Lung (tissue), 12 donors: Measurements from ENCODE around the gene AKR7A2. TPM values are rescaled to one million over a fixed set of nuclear protein-coding genes. Genes with fewer than 3 reads are reported as not detected.

ENCODE experiments used
- ATAC-seq: fragments of 200-7000 bp; cut with Tn5 transposase; one replicate; pipeline ENCODE4 v1.9.1; 2020; ENCODE audit warnings: moderate number of reproducible peaks; ENCODE audit not compliant: insufficient read depth, low FRiP score
- DNase-seq, 3 donors: peaks; one replicate each; pipeline ENCODE4 v3.0.0-alpha.2; 2013 to 2017
- H3K27ac ChIP-seq, 2 donors: one replicate each; pipeline ENCODE4 v1.5.1; 2013; ENCODE audit warnings: mild to moderate bottlenecking in 2 of 2, moderate library complexity in 2 of 2, control low read depth in 1 of 2, inconsistent platforms in 1 of 2, low read depth in 1 of 2, low read length in 1 of 2
- H3K27me3 ChIP-seq, 3 donors: one replicate each; pipeline ENCODE4 v1.5.1; 2013; ENCODE audit warnings: low read length in 2 of 3; ENCODE audit not compliant: control insufficient read depth in 3 of 3, insufficient read depth in 3 of 3
- H3K36me3 ChIP-seq, 4 donors: one replicate each; pipeline ENCODE4 v1.5.1; 2013; ENCODE audit warnings: low read length in 4 of 4, mild to moderate bottlenecking in 1 of 4, moderate library complexity in 1 of 4; ENCODE audit not compliant: control insufficient read depth in 4 of 4, insufficient read depth in 4 of 4
- H3K4me1 ChIP-seq, 5 donors: one replicate each; pipeline ENCODE4 v1.5.1; 2013; ENCODE audit warnings: low read length in 5 of 5, mild to moderate bottlenecking in 2 of 5, moderate library complexity in 1 of 5; ENCODE audit not compliant: control insufficient read depth in 5 of 5, insufficient read depth in 5 of 5
- H3K4me3 ChIP-seq: one replicate; pipeline ENCODE4 v1.5.1; 2013; ENCODE audit warnings: mild to moderate bottlenecking, control low read depth, moderate library complexity
- H3K9ac ChIP-seq, 2 donors: one replicate each; pipeline ENCODE4 v1.5.1; 2013; ENCODE audit warnings: low read length in 2 of 2, control low read depth in 1 of 2; ENCODE audit not compliant: insufficient read depth in 1 of 2
- H3K9me3 ChIP-seq, 4 donors: one replicate each; pipeline ENCODE4 v1.5.1; 2013; ENCODE audit warnings: low read length in 3 of 4, mild to moderate bottlenecking in 1 of 4, moderate library complexity in 1 of 4; ENCODE audit not compliant: control insufficient read depth in 4 of 4, insufficient read depth in 3 of 4
- CTCF ChIP-seq: IDR thresholded peaks from 2 replicates; pipeline ENCODE4 v1.5.1; 2012; ENCODE audit warnings: mild to moderate bottlenecking; ENCODE audit errors: control extremely low read depth, extremely low read depth
- WGBS, 2 donors: extraction: QIAGEN DNeasy Blood & Tissue Kit; methylation state at CpG; one replicate each; pipeline ENCODE4 v1.1.7; 2013; 5-methylcytosine and 5-hydroxymethylcytosine counted together
- polyA plus RNA-seq, 2 donors: library from polyadenylated mRNA; stranded (reverse); fragments of 200-250 nt; gene quantifications; one replicate each; pipeline ENCODE4 v1.2.1, GENCODE V29; 2013
- total RNA-seq, 2 donors: library from RNA; depleted of rRNA in 1 of 2; stranded (reverse); fragments of >200 nt in 1 of 2; gene quantifications; one replicate each; pipeline ENCODE4 v1.2.1, GENCODE V29; 2014 to 2021
- donor health status: control.
- donor health status: control.
- donor health status: Bipolar disorder and iron deficiency.
- donor health status: healthy.
- donor health status: DM: yes; HTN: yes; CAD: no.

Gene AKR7A2
- total and polyA plus RNA-seq, 4 donors, result 15.3 to 54.0 (median 43.0) TPM

DNA sequence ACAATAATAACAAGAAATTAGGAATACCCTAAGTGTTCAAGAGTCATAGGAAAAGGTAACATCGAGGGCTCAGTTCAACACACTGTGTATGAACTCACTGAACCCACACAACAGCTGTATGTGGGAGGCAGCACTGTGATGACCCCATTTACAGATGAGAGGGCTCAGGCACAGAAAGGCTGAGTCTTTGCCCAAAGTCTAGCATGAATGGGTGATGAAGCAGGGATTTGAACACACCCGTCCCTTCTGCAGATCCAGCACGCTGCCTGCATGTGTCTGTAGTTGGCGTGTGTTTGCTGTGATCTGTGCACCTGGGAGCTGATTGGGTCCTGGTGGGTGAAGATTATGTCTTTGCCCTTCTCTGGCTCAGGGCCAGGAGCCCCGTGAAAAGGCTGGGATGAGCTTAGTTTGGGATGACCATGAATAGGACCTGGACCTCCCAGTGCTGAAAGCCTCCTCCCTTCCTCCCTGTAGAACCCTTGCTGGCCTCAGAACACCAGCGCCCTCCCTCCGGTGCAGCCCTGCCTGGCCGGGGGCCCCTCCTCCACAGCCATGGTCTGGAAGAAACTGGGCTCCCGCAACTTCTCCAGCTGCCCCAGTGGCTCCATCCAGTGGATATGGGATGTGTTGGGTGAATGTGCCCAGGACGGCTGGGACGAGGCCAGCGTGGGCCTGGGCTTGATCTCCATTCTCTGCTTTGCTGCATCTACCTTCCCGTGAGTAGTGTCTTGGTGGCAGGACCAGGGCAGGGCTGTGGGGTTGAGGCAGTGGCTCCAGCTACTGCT, 5.4 kb upstream of the AKR7A2 start:
- H3K27me3 ChIP-seq, result no peaks in the 10 kb centered on the region
- ATAC-seq, result no peak
- no peak for TF ChIP-seq CTCF
- H3K9me3 ChIP-seq, result no peaks in the 10 kb centered on the region
- no peak overlapping the region for H3K9ac ChIP-seq
- 85 to 87% methylated on average over 12 to 13 of the region's 13 CpGs for WGBS, 2 donors
- no peak overlapping the region for H3K4me3 ChIP-seq
- peaks cover 0 to 14% (median 9%) of the 10 kb centered on the region in 5 donors for H3K4me1 ChIP-seq
- H3K36me3 ChIP-seq, result peaks cover 0 to 8% (median 3%) of the 10 kb centered on the region in 4 donors
- DNase-seq, result no peak
- no peak overlapping the region for H3K27ac ChIP-seq

GRCh38 chr1:19315378-19316198, 3.6 kb upstream of the AKR7A2 start:
- Histone ChIP-seq H3K4me3 (no peak overlapping the region), H3K9ac (no peak overlapping the region), H3K36me3 (peaks cover 0 to 8% (median 1%) of the 10 kb centered on the region in 4 donors), H3K4me1 (peaks cover 0 to 24% (median 9%) of the 10 kb centered on the region in 5 donors), H3K27me3 (no peaks in the 10 kb centered on the region), H3K27ac (no peak overlapping the region), H3K9me3 (no peaks in the 10 kb centered on the region)
- no peak for TF ChIP-seq CTCF
- no peak for ATAC-seq
- DNase-seq, result no peak
- WGBS, 2 donors, result 53 to 64% methylated on average over 17 of the region's 17 CpGs

- H3K9me3 ChIP-seq, result no peaks in the 10 kb centered on the region
- no peak overlapping the region for H3K9ac ChIP-seq
- DNase-seq (no peak), ATAC-seq (no peak)
- H3K4me3 ChIP-seq, result no peak overlapping the region
- H3K27me3 ChIP-seq, result no peaks in the 10 kb centered on the region
- WGBS, 2 donors, result 70 to 77% methylated on average over 10 of the region's 10 CpGs
- no peak overlapping the region for H3K27ac ChIP-seq
- TF ChIP-seq CTCF, result no peak
- H3K36me3 ChIP-seq, result peaks cover 0 to 8% (median 1%) of the 10 kb centered on the region in 4 donors
- H3K4me1 ChIP-seq, result peaks cover 0 to 24% (median 9%) of the 10 kb centered on the region in 5 donors
These were observed 2.3 kb upstream of the AKR7A2 start for GRCh38 chr1:19313961-19314882.
